A673 (cell line): ENCODE data around the gene AQP7.

Experiments
- EZH2 ChIP-seq: fragments of 200-600 bp; sonication (generic); IDR thresholded peaks from 2 replicates; pipeline ENCODE4 v1.6.1; 2017; ENCODE audit warnings: borderline replicate concordance, low read depth, mild to moderate bottlenecking, mixed read lengths, antibody characterized with exemption, low read length; ENCODE audit not compliant: poor library complexity, severe bottlenecking
- TF ChIP-seq, protein P1 (sequence below): fragments of 300-800, 200-600 bp; sonication (generic); conservative IDR thresholded peaks from 2 replicates; pipeline ENCODE4 v1.5.1; 2017; ENCODE audit warnings: low read depth, mild to moderate bottlenecking, antibody characterized with exemption, low read length, moderate library complexity, mixed read lengths

DNA sequence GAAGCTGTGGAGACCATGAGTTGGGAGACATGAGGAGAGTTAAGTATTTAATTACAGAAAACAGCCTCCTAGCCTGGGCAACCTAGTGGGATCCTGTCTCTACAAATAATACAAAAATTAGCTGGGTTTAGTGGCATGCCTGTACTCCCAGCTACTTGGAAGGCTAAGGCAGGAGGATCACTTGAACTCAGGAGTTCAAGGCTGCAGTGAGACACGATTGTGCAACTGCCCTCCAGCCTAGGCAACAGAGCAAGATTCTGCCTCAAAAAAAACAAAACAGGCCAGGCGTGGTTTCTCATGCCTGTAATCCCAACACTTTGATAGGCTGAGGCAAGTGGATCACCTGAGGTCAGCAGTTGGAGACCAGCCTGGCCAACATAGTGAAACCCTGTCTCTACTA lies 52.6 kb downstream of the AQP7 start:
- TF ChIP-seq, protein P1, sequence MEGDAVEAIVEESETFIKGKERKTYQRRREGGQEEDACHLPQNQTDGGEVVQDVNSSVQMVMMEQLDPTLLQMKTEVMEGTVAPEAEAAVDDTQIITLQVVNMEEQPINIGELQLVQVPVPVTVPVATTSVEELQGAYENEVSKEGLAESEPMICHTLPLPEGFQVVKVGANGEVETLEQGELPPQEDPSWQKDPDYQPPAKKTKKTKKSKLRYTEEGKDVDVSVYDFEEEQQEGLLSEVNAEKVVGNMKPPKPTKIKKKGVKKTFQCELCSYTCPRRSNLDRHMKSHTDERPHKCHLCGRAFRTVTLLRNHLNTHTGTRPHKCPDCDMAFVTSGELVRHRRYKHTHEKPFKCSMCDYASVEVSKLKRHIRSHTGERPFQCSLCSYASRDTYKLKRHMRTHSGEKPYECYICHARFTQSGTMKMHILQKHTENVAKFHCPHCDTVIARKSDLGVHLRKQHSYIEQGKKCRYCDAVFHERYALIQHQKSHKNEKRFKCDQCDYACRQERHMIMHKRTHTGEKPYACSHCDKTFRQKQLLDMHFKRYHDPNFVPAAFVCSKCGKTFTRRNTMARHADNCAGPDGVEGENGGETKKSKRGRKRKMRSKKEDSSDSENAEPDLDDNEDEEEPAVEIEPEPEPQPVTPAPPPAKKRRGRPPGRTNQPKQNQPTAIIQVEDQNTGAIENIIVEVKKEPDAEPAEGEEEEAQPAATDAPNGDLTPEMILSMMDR: no peak
- TF ChIP-seq EZH2: no peak
